HCT116 (cell line): ENCODE results near the gene STPG3. TPM values are rescaled to one million over a fixed set of nuclear protein-coding genes. Genes with fewer than 3 reads are reported as not detected.

ENCODE experiments used
- ATAC-seq: fragments of 200-7000 bp; cut with Tn5 transposase; 2 replicates; pipeline ENCODE4 v1.9.1; 2020; ENCODE audit warnings: mild to moderate bottlenecking, moderate library complexity
- BruUV-seq: library from RNA; stranded (reverse); fragments of 400-500 nt; replicated peaks from 2 replicates; lab custom pipeline; 2021; lab: Mats Ljungman, UMichigan
- CTCF ChIA-PET: fragments of 300-600 bp; sonication (Branson Sonifier 250); formaldehyde crosslinking; loops from one replicate; lab custom pipeline; 2021; ENCODE audit warnings: antibody characterized with exemption; lab: Charles Lee
- POLR2A ChIA-PET: fragments of 300-600, 350-600 bp; sonication (Branson Sonifier 250); formaldehyde crosslinking; loops from one replicate; lab custom pipeline; 2021; ENCODE audit warnings: antibody characterized with exemption; lab: Charles Lee
- RAD21 ChIA-PET, 2 experiments: fragments of 300-600 bp; sonication (Branson Sonifier 250); formaldehyde crosslinking; loops; one replicate each; lab custom pipeline; 2023; ENCODE audit warnings: low total read pairs in 2 of 2; ENCODE audit not compliant: uncharacterized antibody in 2 of 2, unreplicated experiment in 2 of 2, low non-redundant PET in 1 of 2; lab: Charles Lee
- DNase-seq: peaks from one replicate; pipeline ENCODE4 v3.0.0-alpha.2; 2010; ENCODE audit warnings: low read depth, low spot score
- H2AFZ ChIP-seq: fragments of 200-600 bp; shearing (Covaris generic), sonication (generic); 2 replicates; pipeline ENCODE4 v1.6.1; 2017; ENCODE audit warnings: low read depth, mixed run types, mixed read lengths, antibody characterized with exemption, low read length; ENCODE audit not compliant: poor library complexity, severe bottlenecking
- H3K27ac ChIP-seq: 2 replicates; pipeline ENCODE4 v1.5.1; 2012; ENCODE audit warnings: low read depth, low read length
- H3K27me3 ChIP-seq: fragments of 200-600 bp; sonication (generic); 2 replicates; pipeline ENCODE4 v1.6.1; 2016; ENCODE audit warnings: mixed run types, low read length, mixed read lengths; ENCODE audit not compliant: insufficient read depth
- H3K36me3 ChIP-seq, 2 experiments: fragments of 200-500 bp in 1 of 2; fragments of 200-600 bp in 1 of 2; sonication (Bioruptor generic) in 1 of 2; sonication (generic) in 1 of 2; 2 replicates each; pipeline versions ENCODE4 v1.5.1 to v1.6.1; 2014 to 2016; ENCODE audit warnings: low read length in 2 of 2, inconsistent platforms in 1 of 2, mixed read lengths in 1 of 2, mixed run types in 1 of 2; ENCODE audit not compliant: insufficient read depth in 2 of 2, control insufficient read depth in 1 of 2
- H3K4me1 ChIP-seq, 2 experiments: fragments of 200-600 bp in 1 of 2; sonication (generic) in 1 of 2; 2 replicates each; pipeline versions ENCODE4 v1.5.1 to v1.6.1; 2012 to 2017; ENCODE audit warnings: low read length in 2 of 2, inconsistent platforms in 1 of 2, mild to moderate bottlenecking in 1 of 2, mixed read lengths in 1 of 2, mixed run types in 1 of 2, moderate library complexity in 1 of 2; ENCODE audit not compliant: insufficient read depth in 2 of 2, control insufficient read depth in 1 of 2
- H3K4me2 ChIP-seq: fragments of 200-600 bp; sonication (generic); 2 replicates; pipeline ENCODE4 v1.6.1; 2017; ENCODE audit warnings: mixed run types, low read length, mixed read lengths
- H3K4me3 ChIP-seq, 2 experiments: fragments of 200-600 bp in 1 of 2; sonication (generic) in 1 of 2; replicated peaks in 1 of 2; 2 replicates each; pipeline ENCODE4 v1.5.1; 2011 to 2016; ENCODE audit warnings: low read length in 2 of 2, control low read depth in 1 of 2, low read depth in 1 of 2, mild to moderate bottlenecking in 1 of 2, mixed read lengths in 1 of 2, mixed run types in 1 of 2
- H3K79me2 ChIP-seq: fragments of 200-600 bp; sonication (generic); 2 replicates; pipeline ENCODE4 v1.6.1; 2017; ENCODE audit warnings: mild to moderate bottlenecking, mixed run types, low read length, moderate library complexity, mixed read lengths; ENCODE audit not compliant: insufficient read depth
- H3K9ac ChIP-seq: fragments of 200-600 bp; sonication (generic); 2 replicates; pipeline ENCODE4 v1.6.1; 2016; ENCODE audit warnings: low read length, mixed read lengths
- H3K9me2 ChIP-seq: fragments of 200-600 bp; sonication (generic), shearing (Covaris generic); 2 replicates; pipeline ENCODE4 v1.6.1; 2017; ENCODE audit warnings: mixed run types, mild to moderate bottlenecking, moderate library complexity; ENCODE audit not compliant: insufficient read depth
- H3K9me3 ChIP-seq, 2 experiments: fragments of 200-500 bp in 1 of 2; fragments of 200-600 bp in 1 of 2; sonication (Bioruptor generic) in 1 of 2; sonication (generic) in 1 of 2; 2 replicates each; pipeline ENCODE4 v1.6.1; 2014 to 2017; ENCODE audit warnings: low read length in 2 of 2, mixed read lengths in 2 of 2, inconsistent platforms in 1 of 2, low read depth in 1 of 2, mild to moderate bottlenecking in 1 of 2, mixed run types in 1 of 2, moderate library complexity in 1 of 2; ENCODE audit not compliant: control insufficient read depth in 1 of 2, insufficient read depth in 1 of 2
- H4K20me1 ChIP-seq: fragments of 200-600 bp; sonication (generic), shearing (Covaris generic); 2 replicates; pipeline ENCODE4 v1.6.1; 2017; ENCODE audit warnings: mixed run types, mild to moderate bottlenecking, moderate library complexity; ENCODE audit not compliant: insufficient read depth
- ATF3 ChIP-seq: IDR thresholded peaks from 2 replicates; pipeline ENCODE4 v1.6.1; 2012
- CBX3 ChIP-seq: IDR thresholded peaks from 2 replicates; pipeline ENCODE4 v1.6.1; 2012; ENCODE audit warnings: low read depth
- CEBPB ChIP-seq: IDR thresholded peaks from 2 replicates; pipeline ENCODE4 v1.6.1; 2012; ENCODE audit warnings: low read depth
- EGR1 ChIP-seq: IDR thresholded peaks from 2 replicates; pipeline ENCODE4 v1.6.1; 2012; ENCODE audit warnings: low read depth
- ELF1 ChIP-seq: IDR thresholded peaks from 2 replicates; pipeline ENCODE4 v1.6.1; 2012; ENCODE audit warnings: low read depth, borderline replicate concordance
- EZH2 ChIP-seq: fragments of 200-600 bp; sonication (generic); IDR thresholded peaks from 2 replicates; pipeline ENCODE4 v1.6.1; 2017; ENCODE audit warnings: antibody characterized with exemption, mixed run types
- FOSL1 ChIP-seq: IDR thresholded peaks from 2 replicates; pipeline ENCODE4 v1.6.1; 2012; ENCODE audit warnings: low read depth
- JUND ChIP-seq: IDR thresholded peaks from 2 replicates; pipeline ENCODE4 v1.6.1; 2012
- POLR2A ChIP-seq: IDR thresholded peaks from 2 replicates; pipeline ENCODE4 v1.7.0; 2011; ENCODE audit warnings: borderline replicate concordance; ENCODE audit not compliant: insufficient read depth, insufficient read length; ENCODE audit errors: extremely low read depth
- POLR2AphosphoS5 ChIP-seq: IDR thresholded peaks from 2 replicates; pipeline ENCODE4 v1.6.1; 2011; ENCODE audit warnings: mild to moderate bottlenecking, low read depth, low read length, moderate library complexity
- REST ChIP-seq: IDR thresholded peaks from 2 replicates; pipeline ENCODE4 v1.6.1; 2012; ENCODE audit warnings: low read depth
- SIN3A ChIP-seq: IDR thresholded peaks from 2 replicates; pipeline ENCODE4 v1.6.1; 2012; ENCODE audit warnings: low read depth
- SRF ChIP-seq: IDR thresholded peaks from 2 replicates; pipeline ENCODE4 v1.6.1; 2012; ENCODE audit warnings: low read depth
- TCF7L2 ChIP-seq: IDR thresholded peaks from 2 replicates; pipeline ENCODE4 v1.7.0; 2011; ENCODE audit warnings: borderline replicate concordance, inconsistent platforms; ENCODE audit not compliant: insufficient read depth, insufficient read length; ENCODE audit errors: extremely low read depth
- YY1 ChIP-seq: IDR thresholded peaks from 2 replicates; pipeline ENCODE4 v1.6.1; 2011; ENCODE audit warnings: low read length, low read depth, moderate library complexity, mild to moderate bottlenecking; ENCODE audit not compliant: insufficient replicate concordance; ENCODE audit errors: extremely low read depth
- ZBTB33 ChIP-seq: IDR thresholded peaks from 2 replicates; pipeline ENCODE4 v1.6.1; 2011; ENCODE audit warnings: mild to moderate bottlenecking, low read length, moderate library complexity; ENCODE audit not compliant: insufficient replicate concordance; ENCODE audit errors: extremely low read depth
- ZFX ChIP-seq: fragments of 450-650 bp; IDR thresholded peaks from 2 replicates; pipeline ENCODE4 v1.6.1; 2017
- intact Hi-C: fragments of 100-400 bp; cut with micrococcal nuclease; formaldehyde crosslinking; loops from 2 replicates; pipeline ENCODE4 v1.10.0; 2022
- total RNA-seq: library from RNA; stranded (reverse); gene quantifications from one replicate; pipeline ENCODE4 v1.2.1, GENCODE V29; 2021; ENCODE audit not compliant: unreplicated experiment

The STPG3 gene
- total RNA-seq, 1 experiment from 2014 or later = not detected

GRCh38 chr9:137269231-137269772, 18.2 kb downstream of the STPG3 start:
- POLR2A ChIA-PET = no interaction called here
- Histone ChIP-seq H2AFZ (no peak overlapping the region), H3K27ac (no peak overlapping the region), H4K20me1 (no peaks in the 10 kb centered on the region), H3K4me2 (no peak overlapping the region), H3K9me3 (no peaks in the 10 kb centered on the region), H3K4me1 (peaks cover 6 to 7% of the 10 kb centered on the region in 2 experiments; a peak in 3 of 4 replicates), H3K27me3 (no peaks in the 10 kb centered on the region), H3K4me3 (no peak overlapping the region), H3K79me2 (peaks cover 6% of the 10 kb centered on the region; the same call in 1 of the 2 replicates), H3K9ac (no peak overlapping the region), H3K9me2 (no peaks in the 10 kb centered on the region), H3K36me3 (peaks cover 12 to 26% of the 10 kb centered on the region in 2 experiments; a peak in 3 of 4 replicates)
- intact Hi-C loops = no loop called here
- RAD21 ChIA-PET = no interaction called here
- TF ChIP-seq JUND (no peak), ZBTB33 (no peak), ELF1 (no peak), REST (no peak), YY1 (no peak), SIN3A (no peak), ATF3 (no peak), EZH2 (no peak), TCF7L2 (no peak), FOSL1 (no peak), EGR1 (no peak), POLR2AphosphoS5 (no peak), SRF (no peak), POLR2A (no peak), CEBPB (no peak), ZFX (no peak), CBX3 (no peak)
- no peak for DNase-seq
- ATAC-seq = no peak
- CTCF ChIA-PET = no interaction called here
- no TSS peak for BruUV-seq
